OCI-LY7 (cell line): Measurements from ENCODE around the gene INHBE.

ENCODE experiments used
- CTCF ChIP-seq: fragments of 200-600 bp; sonication (generic); conservative IDR thresholded peaks from 2 replicates; pipeline ENCODE4 v1.5.1; 2014; ENCODE audit warnings: mild to moderate bottlenecking, antibody characterized with exemption, low read length, moderate library complexity, mixed read lengths
- EZH2phosphoT487 ChIP-seq: fragments of 200-600 bp; sonication (generic); IDR thresholded peaks from 2 replicates; pipeline ENCODE4 v1.6.1; 2018; ENCODE audit warnings: low read depth, borderline replicate concordance, mild to moderate bottlenecking, mixed run types, antibody characterized with exemption, low read length, moderate library complexity, mixed read lengths

- TF ChIP-seq CTCF (no peak), EZH2phosphoT487 (no peak)
Observed at GRCh38 chr12:57441846-57442427, 13.2 kb upstream of the INHBE start.
